ENCODE data around the gene APMAP. TPM values are rescaled to one million over a fixed set of nuclear protein-coding genes. Genes with fewer than 3 reads are reported as not detected.

Gene APMAP
- total and polyA plus RNA-seq, 10 of the 15 experiments (the other 5 are each of a cell fraction or from before 2014, with no cell fraction given): 12.1 to 60.2 (median 32.7) TPM

- ATAC-seq (no peak), FAIRE-seq (no peak), DNase-seq (ENCODE audit: low read depth, low spot score) (no peak)
- ChIA-PET RAD21 (ENCODE audit: unreplicated experiment) (no interaction called here), CTCF (interaction anchor here (1.9 kb wide), 1 partner anchor 44 kb away, joined by 9 read pairs; no protein-coding TSS in a partner anchor), POLR2A (interaction anchor here (0.6 kb wide), 1 partner anchor 58 kb away, joined by 3 read pairs; no protein-coding TSS in a partner anchor), SMC1A (ENCODE audit: uncharacterized antibody, unreplicated experiment) (no interaction called here)
- 99% methylated on average over 5 of the region's 5 CpGs for WGBS (ENCODE audit: insufficient coverage, insufficient replicate concordance, low lambda C conversion rate, missing lambda C conversion rate)
- Histone ChIP-seq H3K9ac (ENCODE audit: control insufficient read depth, insufficient read depth, low read length) (no peak overlapping the region), H3K27me3 (replicated peaks in 1 of 2; ENCODE audit: control insufficient read depth in 2 of 2, insufficient read depth in 2 of 2, low read length in 1 of 2) (no peaks in the 10 kb centered on the region), H3K79me2 (ENCODE audit: control insufficient read depth, insufficient read depth, low read length) (no peaks in the 10 kb centered on the region), H3K36me3 (ENCODE audit: control insufficient read depth in 2 of 2, insufficient read depth in 2 of 2, low read length in 1 of 2) (peaks cover 4 to 8% of the 10 kb centered on the region in 2 experiments; a peak in 3 of 4 replicates), H3K4me1 (ENCODE audit: control insufficient read depth, insufficient read depth, low read length) (no peaks in the 10 kb centered on the region; the same call in 1 of the 2 replicates), H3K4me3 (no peak overlapping the region), H3K9me3 (replicated peaks; ENCODE audit: control insufficient read depth, insufficient read depth, low read length) (no peaks in the 10 kb centered on the region), H4K20me1 (ENCODE audit: control insufficient read depth, insufficient read depth) (no peaks in the 10 kb centered on the region), H3K27ac (ENCODE audit: control insufficient read depth, insufficient read depth) (no peak overlapping the region), H2AFZ (ENCODE audit: control insufficient read depth, low read depth, low read length) (no peak overlapping the region), H3K4me2 (ENCODE audit: control insufficient read depth, insufficient read depth) (no peak overlapping the region)
- in situ Hi-C loops (cut with MboI): loop anchor here (5.0 kb wide), 1 partner anchor 48 kb away; no protein-coding TSS in a partner anchor
- intact Hi-C loops (cut with micrococcal nuclease; ENCODE audit: unreplicated experiment): no loop called here
- no TSS peak for BruUV-seq (replicated peaks)
- no peak for TF ChIP-seq SUPT20H (IDR thresholded peaks at IDR 0.05; ENCODE audit: borderline replicate concordance, control insufficient read depth, low read depth, low read length)
Observed at GRCh38 chr20:25020345-25020744, 27.8 kb upstream of the APMAP start.

- DNase-seq (ENCODE audit: low read depth, low spot score): no peak
- WGBS (ENCODE audit: insufficient coverage, insufficient replicate concordance, low lambda C conversion rate, missing lambda C conversion rate): 90% methylated on average over 16 of the region's 16 CpGs
- SMC1A ChIA-PET (ENCODE audit: uncharacterized antibody, unreplicated experiment): no interaction called here
- intact Hi-C loops (cut with micrococcal nuclease; ENCODE audit: unreplicated experiment) (no loop called here), in situ Hi-C loops (cut with MboI) (loop anchor here (5.0 kb wide), 1 partner anchor 47 kb away; no protein-coding TSS in a partner anchor)
- Histone ChIP-seq H3K4me2 (ENCODE audit: control insufficient read depth, insufficient read depth) (no peak overlapping the region), H3K9me3 (replicated peaks; ENCODE audit: control insufficient read depth, insufficient read depth, low read length) (no peaks in the 10 kb centered on the region), H3K36me3 (ENCODE audit: control insufficient read depth in 2 of 2, insufficient read depth in 2 of 2, low read length in 1 of 2) (peaks cover 6 to 8% of the 10 kb centered on the region in 2 experiments; a peak in 3 of 4 replicates), H3K4me3 (no peak overlapping the region), H4K20me1 (ENCODE audit: control insufficient read depth, insufficient read depth) (no peaks in the 10 kb centered on the region), H3K4me1 (ENCODE audit: control insufficient read depth, insufficient read depth, low read length) (no peaks in the 10 kb centered on the region; the same call in 1 of the 2 replicates), H2AFZ (ENCODE audit: control insufficient read depth, low read depth, low read length) (no peak overlapping the region), H3K27me3 (replicated peaks in 1 of 2; ENCODE audit: control insufficient read depth in 2 of 2, insufficient read depth in 2 of 2, low read length in 1 of 2) (no peaks in the 10 kb centered on the region), H3K27ac (ENCODE audit: control insufficient read depth, insufficient read depth) (no peak overlapping the region), H3K9ac (ENCODE audit: control insufficient read depth, insufficient read depth, low read length) (no peak overlapping the region), H3K79me2 (ENCODE audit: control insufficient read depth, insufficient read depth, low read length) (no peaks in the 10 kb centered on the region)
- BruUV-seq (replicated peaks): no TSS peak
- FAIRE-seq: no peak
- no peak for ATAC-seq
- CTCF ChIA-PET: interaction anchor here (1.9 kb wide), 1 partner anchor 45 kb away, joined by 9 read pairs; no protein-coding TSS in a partner anchor
- RAD21 ChIA-PET (ENCODE audit: unreplicated experiment): no interaction called here
- POLR2A ChIA-PET: no interaction called here
- TF ChIP-seq ZNF217 (IDR thresholded peaks at IDR 0.05) (no peak), BCL3 (IDR thresholded peaks at IDR 0.05; ENCODE audit: borderline replicate concordance, insufficient read depth, low read depth, low read length, poor library complexity, severe bottlenecking) (no peak), TCF3 (IDR thresholded peaks at IDR 0.05; ENCODE audit: borderline replicate concordance, insufficient read depth, low read depth, low read length) (no peak), SMARCA5 (IDR thresholded peaks at IDR 0.05) (no peak), NRF1 (conservative IDR thresholded peaks at IDR 0.05; ENCODE audit: low read depth, low read length) (no peak), CBX3 (IDR thresholded peaks at IDR 0.05; ENCODE audit: borderline replicate concordance, low read depth) (no peak), YY1 (IDR thresholded peaks at IDR 0.05; ENCODE audit: low read depth, low read length) (no peak), STAT1 (conservative IDR thresholded peaks at IDR 0.05) (no peak), RFX5 (IDR thresholded peaks at IDR 0.05; ENCODE audit: low read depth, low read length) (no peak), ATF2 (IDR thresholded peaks at IDR 0.05; ENCODE audit: low read length) (no peak), MAX (IDR thresholded peaks at IDR 0.05; ENCODE audit: low read depth, low read length) (no peak), CBFB (IDR thresholded peaks at IDR 0.05; ENCODE audit: low read depth) (no peak)
Observed at GRCh38 chr20:25019381-25020155, 27.0 kb upstream of the APMAP start.
